ENCODE measurements around the gene DEPDC7.
"Not testable (repeated sequence)": the region's sequence is repeated elsewhere in the genome, so short reads cannot be mapped to it uniquely, and the experiment has no call there.

Gene DEPDC7

GRCh38 chr11:33025339-33025722 lies 9.7 kb downstream of the DEPDC7 start:
- TF ChIP-seq CTCF (IDR thresholded peaks at IDR 0.05; ENCODE audit: insufficient read depth, low read length, poor library complexity, severe bottlenecking): no peak
- Histone ChIP-seq H3K36me3 (ENCODE audit: control insufficient read depth, insufficient read depth, low read length) (no peaks in the 10 kb centered on the region), H3K4me3 (replicated peaks; ENCODE audit: low read depth, low read length) (no peak overlapping the region), H3K27me3 (replicated peaks; ENCODE audit: control insufficient read depth, insufficient read depth, low read length) (no peaks in the 10 kb centered on the region)
- no peak for DNase-seq (ENCODE audit: extremely low read depth, insufficient read length)

DNA sequence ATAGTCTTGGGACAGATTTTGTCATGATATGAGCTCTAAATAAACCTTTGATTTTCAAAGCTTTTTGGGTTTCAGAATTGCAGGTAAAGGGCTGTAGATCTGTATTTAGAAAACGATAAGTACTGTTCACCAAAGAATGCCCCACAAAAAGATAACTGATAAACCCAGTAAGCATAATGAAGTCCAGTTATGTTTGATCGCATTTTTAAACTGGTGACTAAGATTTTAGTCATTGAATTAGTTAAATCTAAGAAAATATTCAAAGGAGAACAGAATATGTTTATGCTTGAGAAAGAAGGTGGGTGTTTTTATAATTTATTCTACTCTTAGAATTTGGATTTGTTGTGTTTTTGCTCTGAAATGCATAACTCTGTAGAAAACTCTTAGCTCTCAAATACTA lies 11.6 kb downstream of the DEPDC7 start:
- no peak overlapping the region for H3K4me3 ChIP-seq (replicated peaks; ENCODE audit: low read depth, low read length)
- no peaks in the 10 kb centered on the region for H3K36me3 ChIP-seq (ENCODE audit: control insufficient read depth, insufficient read depth, low read length)
- H3K27me3 ChIP-seq (replicated peaks; ENCODE audit: control insufficient read depth, insufficient read depth, low read length): no peaks in the 10 kb centered on the region
- TF ChIP-seq CTCF (IDR thresholded peaks at IDR 0.05; ENCODE audit: insufficient read depth, low read length, poor library complexity, severe bottlenecking): no peak
- no peak for DNase-seq (ENCODE audit: extremely low read depth, insufficient read length)

- no peak for TF ChIP-seq CTCF (IDR thresholded peaks at IDR 0.05; ENCODE audit: insufficient read depth, low read length, poor library complexity, severe bottlenecking)
- H3K36me3 ChIP-seq (ENCODE audit: control insufficient read depth, insufficient read depth, low read length): no peaks in the 10 kb centered on the region
- no peak overlapping the region for H3K4me3 ChIP-seq (replicated peaks; ENCODE audit: low read depth, low read length)
- H3K27me3 ChIP-seq (replicated peaks; ENCODE audit: control insufficient read depth, insufficient read depth, low read length): no peaks in the 10 kb centered on the region
- DNase-seq (ENCODE audit: extremely low read depth, insufficient read length): no peak
Measured at GRCh38 chr11:33027846-33028536, 12.3 kb downstream of the DEPDC7 start.

GRCh38 chr11:33028537-33028914 lies 12.8 kb downstream of the DEPDC7 start:
- Histone ChIP-seq H3K4me3 (replicated peaks; ENCODE audit: low read depth, low read length) (no peak overlapping the region), H3K36me3 (ENCODE audit: control insufficient read depth, insufficient read depth, low read length) (no peaks in the 10 kb centered on the region), H3K27me3 (replicated peaks; ENCODE audit: control insufficient read depth, insufficient read depth, low read length) (no peaks in the 10 kb centered on the region)
- TF ChIP-seq CTCF (IDR thresholded peaks at IDR 0.05; ENCODE audit: insufficient read depth, low read length, poor library complexity, severe bottlenecking): no peak
- DNase-seq (ENCODE audit: extremely low read depth, insufficient read length): no peak

DNA sequence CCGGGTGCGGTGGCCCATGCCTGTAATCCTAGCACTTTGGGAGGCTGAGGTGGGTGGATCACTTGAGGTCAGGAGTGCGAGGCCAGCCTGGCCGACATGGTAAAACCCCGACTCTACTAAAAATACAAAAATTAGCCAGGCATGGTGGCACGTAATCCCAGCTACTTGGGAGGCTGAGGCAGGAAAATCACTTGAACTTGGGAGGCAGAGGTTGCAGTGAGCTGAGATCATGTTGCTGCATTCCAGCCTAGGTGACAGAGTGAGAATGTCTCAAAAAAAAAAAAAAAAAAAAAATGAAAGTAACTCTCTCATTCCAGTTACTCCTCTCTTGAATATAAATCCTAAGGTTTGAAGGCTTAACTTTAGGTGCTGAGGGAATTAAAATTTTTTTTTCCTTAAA lies 13.5 kb downstream of the DEPDC7 start:
- not testable (repeated sequence) for H3K27me3 ChIP-seq (replicated peaks; ENCODE audit: control insufficient read depth, insufficient read depth, low read length); DNase-seq (ENCODE audit: extremely low read depth, insufficient read length); H3K36me3 ChIP-seq (ENCODE audit: control insufficient read depth, insufficient read depth, low read length); H3K4me3 ChIP-seq (replicated peaks; ENCODE audit: low read depth, low read length)

DNA sequence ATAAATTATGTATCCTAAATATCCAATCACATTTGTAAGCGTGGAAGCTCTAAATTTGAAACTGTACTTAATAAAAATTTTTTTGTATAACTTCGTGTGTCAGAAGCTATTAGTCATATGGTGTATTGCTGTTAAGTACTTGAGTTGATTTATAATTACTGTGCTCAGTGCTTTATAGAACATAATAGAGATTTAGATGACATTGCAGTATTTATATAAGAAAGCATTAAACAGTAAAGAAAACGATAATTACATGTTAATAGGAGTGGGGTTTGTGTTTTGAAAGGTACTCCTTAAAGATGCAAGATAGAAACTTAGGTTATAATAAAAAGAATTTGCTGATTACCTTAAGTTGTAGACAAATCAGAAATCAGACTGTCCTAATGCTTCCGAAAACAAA lies 17.8 kb downstream of the DEPDC7 start:
- Histone ChIP-seq H3K36me3 (ENCODE audit: control insufficient read depth, insufficient read depth, low read length) (no peaks in the 10 kb centered on the region), H3K4me3 (replicated peaks; ENCODE audit: low read depth, low read length) (no peak overlapping the region), H3K27me3 (replicated peaks; ENCODE audit: control insufficient read depth, insufficient read depth, low read length) (no peaks in the 10 kb centered on the region)
- no peak for DNase-seq (ENCODE audit: extremely low read depth, insufficient read length)
- TF ChIP-seq CTCF (IDR thresholded peaks at IDR 0.05; ENCODE audit: insufficient read depth, low read length, poor library complexity, severe bottlenecking): no peak
